ENCODE data around the gene SLC1A7. TPM values are rescaled to one million over a fixed set of nuclear protein-coding genes. Genes with fewer than 3 reads are reported as not detected.

The SLC1A7 gene
- total RNA-seq, 1 donor from 2014 or later: not detected

DNA sequence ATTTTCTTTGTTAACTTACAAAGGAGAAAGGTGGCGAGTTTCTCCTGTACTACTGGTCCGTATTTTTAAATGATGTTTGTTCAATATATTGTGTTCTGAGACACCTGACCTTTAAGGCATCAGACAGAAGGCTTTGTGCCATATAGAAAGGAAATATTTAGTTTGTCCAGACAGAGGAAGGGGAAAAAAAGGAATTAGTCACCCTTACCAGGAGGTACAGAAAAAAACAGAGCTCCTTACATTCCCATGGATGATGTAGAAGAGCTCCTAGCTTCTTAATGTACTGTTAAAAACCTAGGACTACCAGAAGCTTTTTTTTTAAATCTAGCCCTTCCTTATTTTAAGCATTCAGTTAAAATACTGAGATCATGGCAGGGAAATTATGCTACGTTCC lies 92.9 kb downstream of the SLC1A7 start:
- H3K4me1 ChIP-seq: peaks cover 42% of the 10 kb centered on the region
- H2AFZ ChIP-seq (replicated peaks): no peak overlapping the region
- no peaks in the 10 kb centered on the region for H3K36me3 ChIP-seq
- DNase-seq (ENCODE audit: low spot score): no peak
- H3K9ac ChIP-seq: no peak overlapping the region
- H3K36me3 Mint-ChIP-seq: peaks cover 2% of the 10 kb centered on the region
- no peak overlapping the region for H3K4me3 Mint-ChIP-seq
- no peak overlapping the region for H3K27ac Mint-ChIP-seq
- H3K27me3 Mint-ChIP-seq (ENCODE audit: insufficient read depth, low read depth): no peaks in the 10 kb centered on the region
- no peaks in the 10 kb centered on the region for H4K20me1 ChIP-seq (ENCODE audit: low read depth)
- H3F3A ChIP-seq (ENCODE audit: low read depth): no peaks in the 10 kb centered on the region
- H3K4me2 ChIP-seq: no peak overlapping the region
- H3K9me3 ChIP-seq (ENCODE audit: low read depth): no peaks in the 10 kb centered on the region
- TF ChIP-seq, protein P1, sequence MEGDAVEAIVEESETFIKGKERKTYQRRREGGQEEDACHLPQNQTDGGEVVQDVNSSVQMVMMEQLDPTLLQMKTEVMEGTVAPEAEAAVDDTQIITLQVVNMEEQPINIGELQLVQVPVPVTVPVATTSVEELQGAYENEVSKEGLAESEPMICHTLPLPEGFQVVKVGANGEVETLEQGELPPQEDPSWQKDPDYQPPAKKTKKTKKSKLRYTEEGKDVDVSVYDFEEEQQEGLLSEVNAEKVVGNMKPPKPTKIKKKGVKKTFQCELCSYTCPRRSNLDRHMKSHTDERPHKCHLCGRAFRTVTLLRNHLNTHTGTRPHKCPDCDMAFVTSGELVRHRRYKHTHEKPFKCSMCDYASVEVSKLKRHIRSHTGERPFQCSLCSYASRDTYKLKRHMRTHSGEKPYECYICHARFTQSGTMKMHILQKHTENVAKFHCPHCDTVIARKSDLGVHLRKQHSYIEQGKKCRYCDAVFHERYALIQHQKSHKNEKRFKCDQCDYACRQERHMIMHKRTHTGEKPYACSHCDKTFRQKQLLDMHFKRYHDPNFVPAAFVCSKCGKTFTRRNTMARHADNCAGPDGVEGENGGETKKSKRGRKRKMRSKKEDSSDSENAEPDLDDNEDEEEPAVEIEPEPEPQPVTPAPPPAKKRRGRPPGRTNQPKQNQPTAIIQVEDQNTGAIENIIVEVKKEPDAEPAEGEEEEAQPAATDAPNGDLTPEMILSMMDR (IDR thresholded peaks at IDR 0.05): no peak
- TF ChIP-seq EZH2 (IDR thresholded peaks at IDR 0.05) (no peak), EZH2phosphoT487 (IDR thresholded peaks at IDR 0.05) (no peak)
- H3K4me1 Mint-ChIP-seq: peaks cover 45% of the 10 kb centered on the region
- no peak overlapping the region for H3K27ac ChIP-seq
- no peak overlapping the region for H3K4me3 ChIP-seq
- no peaks in the 10 kb centered on the region for H3K27me3 ChIP-seq
- H3K79me2 ChIP-seq (ENCODE audit: low read depth): no peaks in the 10 kb centered on the region
- H3K9me3 Mint-ChIP-seq: no peaks in the 10 kb centered on the region

DNA sequence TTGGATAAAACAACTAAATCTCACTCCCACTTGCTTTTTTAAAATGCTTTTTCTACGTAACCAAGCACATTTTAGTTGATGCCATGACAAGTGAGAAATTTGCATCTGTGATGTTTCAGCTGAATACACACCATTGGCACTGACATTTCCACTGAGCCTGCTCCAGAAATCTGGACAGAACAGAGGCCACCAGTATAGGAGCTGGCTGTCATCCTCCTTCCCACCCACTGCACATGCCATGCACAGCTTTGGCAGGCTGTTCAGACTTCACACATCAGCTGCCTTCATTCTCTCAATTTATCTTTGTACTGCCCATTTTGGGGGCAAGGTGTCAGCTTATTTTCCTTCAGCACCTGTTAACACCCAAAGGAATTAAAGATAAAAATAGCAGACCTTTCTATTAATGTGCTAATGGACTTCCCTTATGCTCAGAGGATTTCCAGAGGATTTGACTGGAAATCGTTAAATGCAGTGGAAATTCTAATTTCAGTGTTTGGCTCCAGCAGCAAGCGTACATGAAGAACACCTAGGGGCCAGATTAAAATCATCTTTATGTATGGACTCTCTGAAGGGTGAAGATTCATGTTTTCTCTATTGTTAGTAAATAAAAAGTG lies 93.4 kb downstream of the SLC1A7 start:
- peaks cover 42% of the 10 kb centered on the region for H3K4me1 ChIP-seq
- no peak for DNase-seq (ENCODE audit: low spot score)
- no peaks in the 10 kb centered on the region for H3K27me3 Mint-ChIP-seq (ENCODE audit: insufficient read depth, low read depth)
- H3K9ac ChIP-seq: no peak overlapping the region
- no peaks in the 10 kb centered on the region for H3K79me2 ChIP-seq (ENCODE audit: low read depth)
- H3K9me3 Mint-ChIP-seq: no peaks in the 10 kb centered on the region
- no peak overlapping the region for H3K27ac ChIP-seq
- H3K4me2 ChIP-seq: no peak overlapping the region
- H2AFZ ChIP-seq (replicated peaks): no peak overlapping the region
- TF ChIP-seq EZH2 (IDR thresholded peaks at IDR 0.05) (no peak), EZH2phosphoT487 (IDR thresholded peaks at IDR 0.05) (no peak)
- TF ChIP-seq, protein P1 (IDR thresholded peaks at IDR 0.05): no peak
- no peaks in the 10 kb centered on the region for H3K27me3 ChIP-seq
- peaks cover 2% of the 10 kb centered on the region for H3K36me3 Mint-ChIP-seq
- no peaks in the 10 kb centered on the region for H3K9me3 ChIP-seq (ENCODE audit: low read depth)
- peaks cover 45% of the 10 kb centered on the region for H3K4me1 Mint-ChIP-seq
- no peaks in the 10 kb centered on the region for H3K36me3 ChIP-seq
- no peak overlapping the region for H3K4me3 Mint-ChIP-seq
- no peak overlapping the region for H3K4me3 ChIP-seq
- no peak overlapping the region for H3K27ac Mint-ChIP-seq
- no peaks in the 10 kb centered on the region for H3F3A ChIP-seq (ENCODE audit: low read depth)
- no peaks in the 10 kb centered on the region for H4K20me1 ChIP-seq (ENCODE audit: low read depth)

DNA sequence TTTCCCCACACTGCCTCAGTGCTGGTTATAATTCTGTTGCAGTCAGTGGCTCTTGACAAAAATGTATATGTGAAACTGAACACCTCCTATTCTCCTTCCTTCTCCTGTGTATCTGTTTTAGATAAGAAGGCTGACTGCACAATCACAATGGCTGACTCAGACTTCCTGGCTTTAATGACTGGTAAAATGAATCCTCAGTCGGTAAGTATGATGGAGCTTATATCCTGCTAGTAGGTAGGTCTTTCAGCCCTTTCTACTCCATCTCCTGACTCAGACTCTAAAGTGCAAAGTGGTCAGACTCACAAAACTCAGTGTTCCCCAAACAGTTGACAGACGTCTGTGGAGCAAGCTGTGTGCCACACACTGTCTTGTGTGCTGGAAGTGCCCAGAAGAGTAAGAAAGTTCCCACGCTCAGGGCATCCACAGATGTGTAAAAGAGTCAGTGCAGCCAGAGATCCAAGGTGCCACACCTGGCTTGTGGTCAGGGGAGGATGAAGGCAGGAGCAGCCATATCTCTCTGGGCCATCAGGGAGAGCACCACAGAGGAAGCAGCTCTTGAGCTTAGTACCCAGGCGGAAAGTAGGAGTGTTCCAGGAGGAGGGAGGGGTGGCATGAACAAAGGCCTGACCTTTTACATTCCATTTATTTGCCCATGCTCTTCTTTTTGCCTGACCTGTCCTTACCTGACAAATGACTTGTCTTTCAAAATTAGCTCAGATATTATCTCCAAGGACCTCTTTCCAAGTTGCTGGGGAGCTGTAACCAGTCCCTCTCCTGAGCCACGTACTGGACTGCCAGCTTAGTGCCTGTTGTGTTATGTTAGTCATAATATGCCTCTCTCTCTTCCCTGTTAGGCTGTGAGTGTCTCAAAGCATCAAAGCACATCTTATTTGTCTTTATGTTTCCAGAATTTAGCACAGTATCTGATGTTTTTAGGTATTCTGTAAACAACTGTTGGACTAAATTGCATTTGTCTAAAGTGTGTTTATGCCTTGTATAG lies 94.4 kb downstream of the SLC1A7 start:
- no peaks in the 10 kb centered on the region for H3K9me3 Mint-ChIP-seq

More for the DNA sequence above, 94.4 kb downstream of the SLC1A7 start:
- no peak overlapping the region for H3K4me3 ChIP-seq
- H2AFZ ChIP-seq (replicated peaks): no peak overlapping the region
- TF ChIP-seq, protein P1 (IDR thresholded peaks at IDR 0.05): no peak
- no peak for TF ChIP-seq EZH2phosphoT487 (IDR thresholded peaks at IDR 0.05)
- no peak for TF ChIP-seq EZH2 (IDR thresholded peaks at IDR 0.05)
- H3K4me3 Mint-ChIP-seq: peak overlapping the region; percentile 18
- no peak overlapping the region for H3K4me2 ChIP-seq
- H3K4me1 ChIP-seq: peaks cover 42% of the 10 kb centered on the region
- DNase-seq (ENCODE audit: low spot score): no peak
- H3K9ac ChIP-seq: no peak overlapping the region
- H3K79me2 ChIP-seq (ENCODE audit: low read depth): no peaks in the 10 kb centered on the region
- no peaks in the 10 kb centered on the region for H3K36me3 ChIP-seq
- peaks cover 2% of the 10 kb centered on the region for H3K36me3 Mint-ChIP-seq
- no peaks in the 10 kb centered on the region for H3K27me3 Mint-ChIP-seq (ENCODE audit: insufficient read depth, low read depth)
- H3K9me3 ChIP-seq (ENCODE audit: low read depth): no peaks in the 10 kb centered on the region
- H3K4me1 Mint-ChIP-seq: peaks cover 45% of the 10 kb centered on the region
- no peaks in the 10 kb centered on the region for H3F3A ChIP-seq (ENCODE audit: low read depth)
- no peaks in the 10 kb centered on the region for H4K20me1 ChIP-seq (ENCODE audit: low read depth)
- no peaks in the 10 kb centered on the region for H3K27me3 ChIP-seq
- H3K27ac ChIP-seq: no peak overlapping the region
- no peak overlapping the region for H3K27ac Mint-ChIP-seq

Measured in neural progenitor cell (in vitro differentiated cells).